Panc1 (cell line): ENCODE measurements around the gene VSIG8.
A peak's percentile ranks its signal among the peaks of the same experiment; 100 is the strongest.

Experiments used
- POLR2AphosphoS5 ChIP-seq: IDR thresholded peaks from 2 replicates; pipeline ENCODE4 v1.6.1; 2012; ENCODE audit warnings: mild to moderate bottlenecking, low read depth, low read length, moderate library complexity
- TF ChIP-seq, protein P1 (sequence below): fragments of 450-650 bp; IDR thresholded peaks from 2 replicates; pipeline ENCODE4 v1.5.1; 2017; ENCODE audit warnings: mild to moderate bottlenecking
- TF ChIP-seq, protein P2 (sequence below), 2 experiments: IDR thresholded peaks; 2 replicates each; pipeline ENCODE4 v1.6.1; 2011 to 2012; ENCODE audit warnings: low read depth in 2 of 2, control low read depth in 1 of 2, low read length in 1 of 2, mild to moderate bottlenecking in 1 of 2, moderate library complexity in 1 of 2; ENCODE audit not compliant: insufficient read depth in 1 of 2

DNA sequence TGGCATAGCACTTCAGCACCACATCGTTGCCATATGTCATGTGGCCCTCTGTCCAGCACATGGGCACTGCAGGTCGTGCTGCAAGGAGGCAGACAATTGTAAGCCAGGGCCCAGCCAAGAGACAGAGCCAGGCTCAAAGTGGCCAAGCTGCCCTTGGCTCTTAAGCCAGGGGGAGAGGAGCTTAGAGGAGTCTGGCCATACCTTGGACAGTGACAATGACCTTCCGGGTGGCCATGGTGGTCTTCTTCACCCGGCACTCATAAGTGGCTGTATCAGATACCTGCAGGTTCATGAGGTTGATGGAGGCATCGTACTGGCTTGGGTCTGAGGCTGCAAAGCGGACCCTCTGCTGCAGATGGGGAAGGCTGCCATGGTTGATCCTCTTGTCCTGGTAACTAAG, 4.6 kb downstream of the VSIG8 start:
- TF ChIP-seq, protein P1, sequence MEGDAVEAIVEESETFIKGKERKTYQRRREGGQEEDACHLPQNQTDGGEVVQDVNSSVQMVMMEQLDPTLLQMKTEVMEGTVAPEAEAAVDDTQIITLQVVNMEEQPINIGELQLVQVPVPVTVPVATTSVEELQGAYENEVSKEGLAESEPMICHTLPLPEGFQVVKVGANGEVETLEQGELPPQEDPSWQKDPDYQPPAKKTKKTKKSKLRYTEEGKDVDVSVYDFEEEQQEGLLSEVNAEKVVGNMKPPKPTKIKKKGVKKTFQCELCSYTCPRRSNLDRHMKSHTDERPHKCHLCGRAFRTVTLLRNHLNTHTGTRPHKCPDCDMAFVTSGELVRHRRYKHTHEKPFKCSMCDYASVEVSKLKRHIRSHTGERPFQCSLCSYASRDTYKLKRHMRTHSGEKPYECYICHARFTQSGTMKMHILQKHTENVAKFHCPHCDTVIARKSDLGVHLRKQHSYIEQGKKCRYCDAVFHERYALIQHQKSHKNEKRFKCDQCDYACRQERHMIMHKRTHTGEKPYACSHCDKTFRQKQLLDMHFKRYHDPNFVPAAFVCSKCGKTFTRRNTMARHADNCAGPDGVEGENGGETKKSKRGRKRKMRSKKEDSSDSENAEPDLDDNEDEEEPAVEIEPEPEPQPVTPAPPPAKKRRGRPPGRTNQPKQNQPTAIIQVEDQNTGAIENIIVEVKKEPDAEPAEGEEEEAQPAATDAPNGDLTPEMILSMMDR = no peak
- TF ChIP-seq POLR2AphosphoS5 = no peak
- TF ChIP-seq, protein P2, sequence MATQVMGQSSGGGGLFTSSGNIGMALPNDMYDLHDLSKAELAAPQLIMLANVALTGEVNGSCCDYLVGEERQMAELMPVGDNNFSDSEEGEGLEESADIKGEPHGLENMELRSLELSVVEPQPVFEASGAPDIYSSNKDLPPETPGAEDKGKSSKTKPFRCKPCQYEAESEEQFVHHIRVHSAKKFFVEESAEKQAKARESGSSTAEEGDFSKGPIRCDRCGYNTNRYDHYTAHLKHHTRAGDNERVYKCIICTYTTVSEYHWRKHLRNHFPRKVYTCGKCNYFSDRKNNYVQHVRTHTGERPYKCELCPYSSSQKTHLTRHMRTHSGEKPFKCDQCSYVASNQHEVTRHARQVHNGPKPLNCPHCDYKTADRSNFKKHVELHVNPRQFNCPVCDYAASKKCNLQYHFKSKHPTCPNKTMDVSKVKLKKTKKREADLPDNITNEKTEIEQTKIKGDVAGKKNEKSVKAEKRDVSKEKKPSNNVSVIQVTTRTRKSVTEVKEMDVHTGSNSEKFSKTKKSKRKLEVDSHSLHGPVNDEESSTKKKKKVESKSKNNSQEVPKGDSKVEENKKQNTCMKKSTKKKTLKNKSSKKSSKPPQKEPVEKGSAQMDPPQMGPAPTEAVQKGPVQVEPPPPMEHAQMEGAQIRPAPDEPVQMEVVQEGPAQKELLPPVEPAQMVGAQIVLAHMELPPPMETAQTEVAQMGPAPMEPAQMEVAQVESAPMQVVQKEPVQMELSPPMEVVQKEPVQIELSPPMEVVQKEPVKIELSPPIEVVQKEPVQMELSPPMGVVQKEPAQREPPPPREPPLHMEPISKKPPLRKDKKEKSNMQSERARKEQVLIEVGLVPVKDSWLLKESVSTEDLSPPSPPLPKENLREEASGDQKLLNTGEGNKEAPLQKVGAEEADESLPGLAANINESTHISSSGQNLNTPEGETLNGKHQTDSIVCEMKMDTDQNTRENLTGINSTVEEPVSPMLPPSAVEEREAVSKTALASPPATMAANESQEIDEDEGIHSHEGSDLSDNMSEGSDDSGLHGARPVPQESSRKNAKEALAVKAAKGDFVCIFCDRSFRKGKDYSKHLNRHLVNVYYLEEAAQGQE (IDR thresholded peaks at IDR 0.05; ENCODE audit: insufficient read depth in 1 of 2, low read depth in 2 of 2, low read length in 1 of 2) = peak in 1 of 2 experiments; percentile 49; a peak in 1 of 4 replicates
